ENCODE data around the gene ALKBH1. TPM values are rescaled to one million over a fixed set of nuclear protein-coding genes. Genes with fewer than 3 reads are reported as not detected.
"Not testable (repeated sequence)": the region's sequence is repeated elsewhere in the genome, so short reads cannot be mapped to it uniquely, and the experiment has no call there.

Gene ALKBH1
- total RNA-seq, 1 experiment from 2014 or later: 25.0 TPM

GRCh38 chr14:77640756-77641533 is 66.9 kb downstream of the ALKBH1 start:
- BruUV-seq (replicated peaks): no TSS peak
- Histone ChIP-seq H3K27me3 (ENCODE audit: insufficient read depth, low read depth) (no peaks in the 10 kb centered on the region), H3K36me3 (ENCODE audit: low read depth) (no peaks in the 10 kb centered on the region), H3K9me3 (ENCODE audit: insufficient read depth, low read depth) (peaks cover 9% of the 10 kb centered on the region), H3K4me1 (replicated peaks; ENCODE audit: insufficient read depth) (peaks cover 38% of the 10 kb centered on the region), H3K4me2 (peak overlapping the region; percentile 35), H3K27ac (no peak overlapping the region), H3K79me2 (ENCODE audit: low read depth) (no peaks in the 10 kb centered on the region), H3K9me2 (ENCODE audit: insufficient read depth) (no peaks in the 10 kb centered on the region), H3K4me3 (no peak overlapping the region), H2AFZ (no peak overlapping the region; the same call in 1 of the 2 replicates), H4K20me1 (ENCODE audit: insufficient read depth) (no peaks in the 10 kb centered on the region), H3F3A (ENCODE audit: insufficient read depth, low read depth) (peaks cover 33% of the 10 kb centered on the region)
- TF ChIP-seq EZH2 (IDR thresholded peaks at IDR 0.05; ENCODE audit: low read depth): no peak
- TF ChIP-seq, protein P1, sequence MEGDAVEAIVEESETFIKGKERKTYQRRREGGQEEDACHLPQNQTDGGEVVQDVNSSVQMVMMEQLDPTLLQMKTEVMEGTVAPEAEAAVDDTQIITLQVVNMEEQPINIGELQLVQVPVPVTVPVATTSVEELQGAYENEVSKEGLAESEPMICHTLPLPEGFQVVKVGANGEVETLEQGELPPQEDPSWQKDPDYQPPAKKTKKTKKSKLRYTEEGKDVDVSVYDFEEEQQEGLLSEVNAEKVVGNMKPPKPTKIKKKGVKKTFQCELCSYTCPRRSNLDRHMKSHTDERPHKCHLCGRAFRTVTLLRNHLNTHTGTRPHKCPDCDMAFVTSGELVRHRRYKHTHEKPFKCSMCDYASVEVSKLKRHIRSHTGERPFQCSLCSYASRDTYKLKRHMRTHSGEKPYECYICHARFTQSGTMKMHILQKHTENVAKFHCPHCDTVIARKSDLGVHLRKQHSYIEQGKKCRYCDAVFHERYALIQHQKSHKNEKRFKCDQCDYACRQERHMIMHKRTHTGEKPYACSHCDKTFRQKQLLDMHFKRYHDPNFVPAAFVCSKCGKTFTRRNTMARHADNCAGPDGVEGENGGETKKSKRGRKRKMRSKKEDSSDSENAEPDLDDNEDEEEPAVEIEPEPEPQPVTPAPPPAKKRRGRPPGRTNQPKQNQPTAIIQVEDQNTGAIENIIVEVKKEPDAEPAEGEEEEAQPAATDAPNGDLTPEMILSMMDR (conservative IDR thresholded peaks at IDR 0.05): no peak
- POLR2A ChIA-PET (ENCODE audit: unreplicated experiment): interaction anchor here (0.6 kb wide), 2 partner anchors 320 to 1102 kb away, joined by 4 read pairs; no protein-coding TSS in a partner anchor
- CTCF ChIA-PET: interaction anchor here (0.6 to 0.7 kb wide), 3 partner anchors 17 to 1145 kb away, joined by 3 to 6 read pairs (median 5); partner anchors contain the start of gene VIPAS39
- intact Hi-C loops (cut with micrococcal nuclease; ENCODE audit: unreplicated experiment): loop anchor here (2.0 kb wide), 1 partner anchor 18 kb away; no protein-coding TSS in a partner anchor
- peak in 1 of 2 experiments; percentile 74 for DNase-seq

DNA sequence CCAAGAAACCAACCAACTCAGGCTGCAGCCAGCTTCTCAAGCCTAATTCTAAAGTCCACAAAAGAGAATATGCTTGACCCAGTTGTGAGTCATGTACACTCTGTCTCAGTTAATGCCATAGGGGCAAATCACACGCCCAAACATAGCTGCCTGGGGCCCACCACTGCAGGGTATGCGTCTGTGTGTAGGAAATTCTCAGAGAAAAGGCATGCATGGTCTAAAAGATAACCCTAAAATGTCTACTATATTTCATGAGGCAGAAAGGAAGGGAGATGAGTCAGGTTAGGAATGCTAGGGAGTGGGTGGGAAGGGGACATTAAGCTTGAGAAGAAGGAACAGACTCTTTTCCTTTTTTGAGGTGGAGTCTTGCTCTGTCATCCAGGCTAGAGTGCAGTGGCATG is 69.1 kb downstream of the ALKBH1 start:
- Histone ChIP-seq H3K27me3 (ENCODE audit: insufficient read depth, low read depth) (no peaks in the 10 kb centered on the region), H3K4me1 (replicated peaks; ENCODE audit: insufficient read depth) (peaks cover 38% of the 10 kb centered on the region), H3K4me2 (peak overlapping the region; percentile 30), H4K20me1 (ENCODE audit: insufficient read depth) (no peaks in the 10 kb centered on the region), H3K9me3 (ENCODE audit: insufficient read depth, low read depth) (peaks cover 22% of the 10 kb centered on the region), H2AFZ (no peak overlapping the region), H3K9me2 (ENCODE audit: insufficient read depth) (no peaks in the 10 kb centered on the region), H3K36me3 (ENCODE audit: low read depth) (no peaks in the 10 kb centered on the region), H3K79me2 (ENCODE audit: low read depth) (no peaks in the 10 kb centered on the region), H3K27ac (peak overlapping the region; percentile 79), H3F3A (ENCODE audit: insufficient read depth, low read depth) (peaks cover 33% of the 10 kb centered on the region), H3K4me3 (no peak overlapping the region)
- CTCF ChIA-PET: interaction anchor here (0.6 kb wide), 1 partner anchor 491 kb away, joined by 4 read pairs; no protein-coding TSS in a partner anchor
- intact Hi-C loops (cut with micrococcal nuclease; ENCODE audit: unreplicated experiment): no loop called here
- DNase-seq: peak in 1 of 2 experiments; percentile 95
- no peak for TF ChIP-seq EZH2 (IDR thresholded peaks at IDR 0.05; ENCODE audit: low read depth)
- TF ChIP-seq, protein P1 (conservative IDR thresholded peaks at IDR 0.05): no peak
- POLR2A ChIA-PET (ENCODE audit: unreplicated experiment): interaction anchor here (0.6 kb wide), 1 partner anchor 12 kb away, joined by 10 read pairs; no protein-coding TSS in a partner anchor
- BruUV-seq (replicated peaks): no TSS peak

- H3K9me2 ChIP-seq (ENCODE audit: insufficient read depth); H4K20me1 ChIP-seq (ENCODE audit: insufficient read depth); H3K27me3 ChIP-seq (ENCODE audit: insufficient read depth, low read depth); CTCF ChIA-PET; BruUV-seq (replicated peaks); POLR2A ChIA-PET (ENCODE audit: unreplicated experiment); H3K36me3 ChIP-seq (ENCODE audit: low read depth); H3K4me2 ChIP-seq; intact Hi-C loops (cut with micrococcal nuclease; ENCODE audit: unreplicated experiment); H3K27ac ChIP-seq; H3K4me3 ChIP-seq; H2AFZ ChIP-seq; H3K79me2 ChIP-seq (ENCODE audit: low read depth): not testable (repeated sequence)
- DNase-seq: peak in 1 of 2 experiments; percentile 25
- Histone ChIP-seq H3K9me3 (ENCODE audit: insufficient read depth, low read depth) (peaks cover 39% of the 10 kb centered on the region), H3F3A (ENCODE audit: insufficient read depth, low read depth) (peaks cover 33% of the 10 kb centered on the region), H3K4me1 (replicated peaks; ENCODE audit: insufficient read depth) (peaks cover 27% of the 10 kb centered on the region)
Measured at GRCh38 chr14:77635869-77636268, 72.0 kb downstream of the ALKBH1 start.

- H3K27ac ChIP-seq; H3K4me3 ChIP-seq; intact Hi-C loops (cut with micrococcal nuclease; ENCODE audit: unreplicated experiment); H3K9me2 ChIP-seq (ENCODE audit: insufficient read depth); H3K4me2 ChIP-seq; CTCF ChIA-PET; H4K20me1 ChIP-seq (ENCODE audit: insufficient read depth); H3K79me2 ChIP-seq (ENCODE audit: low read depth); H3K36me3 ChIP-seq (ENCODE audit: low read depth); H2AFZ ChIP-seq; BruUV-seq (replicated peaks); POLR2A ChIA-PET (ENCODE audit: unreplicated experiment); H3K27me3 ChIP-seq (ENCODE audit: insufficient read depth, low read depth): not testable (repeated sequence)
- Histone ChIP-seq H3K9me3 (ENCODE audit: insufficient read depth, low read depth) (peaks cover 39% of the 10 kb centered on the region), H3F3A (ENCODE audit: insufficient read depth, low read depth) (peaks cover 33% of the 10 kb centered on the region), H3K4me1 (replicated peaks; ENCODE audit: insufficient read depth) (peaks cover 26% of the 10 kb centered on the region)
- DNase-seq: peak in 1 of 2 experiments; percentile 34
Measured at GRCh38 chr14:77635466-77635865, 72.4 kb downstream of the ALKBH1 start.
